Testis (tissue), 5 donors: Measurements from ENCODE around the gene OR2G2. TPM values are rescaled to one million over a fixed set of nuclear protein-coding genes. Genes with fewer than 3 reads are reported as not detected.

ENCODE experiments used
- DNase-seq: peaks from one replicate; pipeline ENCODE4 v3.0.0-alpha.2; 2019
- H3K27ac ChIP-seq, 2 donors: fragments of 200-600 bp; sonication (generic); one replicate each; pipeline ENCODE4 v1.5.1; 2019
- H3K27me3 ChIP-seq: fragments of 200-600 bp; sonication (generic); one replicate; pipeline ENCODE4 v1.5.1; 2019
- H3K36me3 ChIP-seq: fragments of 200-600 bp; sonication (generic); one replicate; pipeline ENCODE4 v1.5.1; 2017; ENCODE audit warnings: low read depth; ENCODE audit errors: missing control alignments
- H3K4me1 ChIP-seq: fragments of 200-600 bp; sonication (generic); one replicate; pipeline ENCODE4 v1.5.1; 2019
- H3K4me3 ChIP-seq, 2 donors: fragments of 200-600 bp; sonication (generic); one replicate each; pipeline ENCODE4 v1.5.1; 2017 to 2019
- H3K9me3 ChIP-seq: fragments of 200-600 bp; sonication (generic); one replicate; pipeline ENCODE4 v1.5.1; 2017
- POLR2A ChIP-seq: fragments of 450-650 bp; IDR thresholded peaks from one replicate; pipeline ENCODE4 v1.6.1; 2017; ENCODE audit warnings: antibody characterized with exemption, mild to moderate bottlenecking, moderate library complexity
- WGBS, 2 donors: methylation state at CpG; one replicate each; pipeline ENCODE4 v1.1.5; 2018; 5-methylcytosine and 5-hydroxymethylcytosine counted together
- intact Hi-C: fragments of 100-400 bp; cut with DNase I; formaldehyde crosslinking; loops from one replicate; pipeline ENCODE4 v1.15.1; 2023; ENCODE audit warnings: low total_unique reads
- long read RNA-seq, 2 donors: transcript quantifications; one replicate each; lab custom pipeline, GENCODE V29; 2026
- polyA plus RNA-seq: library from polyadenylated mRNA; stranded (reverse); fragments of 350-450 nt; fragmentation: Illumina TruSeq; extraction: RNeasy Lipid Tissue Mini Kit (QIAGEN cat#74804); gene quantifications from one replicate; pipeline ENCODE4 v1.2.3, GENCODE V29; 2014; ENCODE audit warnings: low read depth, low replicate concordance; ENCODE audit not compliant: insufficient read depth
- total RNA-seq, 2 donors: library from RNA; depleted of rRNA; stranded (reverse); fragments of >200 nt; gene quantifications; one replicate each; pipeline ENCODE4 v1.2.3, GENCODE V29; 2016
- TF ChIP-seq, protein P1 (sequence below), 3 experiments: fragments of 450-650 bp in 2 of 3; fragments of 200-600 bp in 1 of 3; sonication (generic) in 1 of 3; IDR thresholded peaks; one replicate each; pipeline ENCODE4 v1.5.1; 2016 to 2019; ENCODE audit warnings: antibody characterized with exemption in 3 of 3, mild to moderate bottlenecking in 2 of 3, moderate library complexity in 1 of 3

Gene OR2G2, protein sequence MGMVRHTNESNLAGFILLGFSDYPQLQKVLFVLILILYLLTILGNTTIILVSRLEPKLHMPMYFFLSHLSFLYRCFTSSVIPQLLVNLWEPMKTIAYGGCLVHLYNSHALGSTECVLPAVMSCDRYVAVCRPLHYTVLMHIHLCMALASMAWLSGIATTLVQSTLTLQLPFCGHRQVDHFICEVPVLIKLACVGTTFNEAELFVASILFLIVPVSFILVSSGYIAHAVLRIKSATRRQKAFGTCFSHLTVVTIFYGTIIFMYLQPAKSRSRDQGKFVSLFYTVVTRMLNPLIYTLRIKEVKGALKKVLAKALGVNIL
- under 1 TPM in 1 of 2 donors, not detected in 1; 0.39 TPM for total RNA-seq
- polyA plus RNA-seq = not detected
- long read RNA-seq, donor 1 = 0 reads
- long read RNA-seq, donor 2 = 0 reads

DNA sequence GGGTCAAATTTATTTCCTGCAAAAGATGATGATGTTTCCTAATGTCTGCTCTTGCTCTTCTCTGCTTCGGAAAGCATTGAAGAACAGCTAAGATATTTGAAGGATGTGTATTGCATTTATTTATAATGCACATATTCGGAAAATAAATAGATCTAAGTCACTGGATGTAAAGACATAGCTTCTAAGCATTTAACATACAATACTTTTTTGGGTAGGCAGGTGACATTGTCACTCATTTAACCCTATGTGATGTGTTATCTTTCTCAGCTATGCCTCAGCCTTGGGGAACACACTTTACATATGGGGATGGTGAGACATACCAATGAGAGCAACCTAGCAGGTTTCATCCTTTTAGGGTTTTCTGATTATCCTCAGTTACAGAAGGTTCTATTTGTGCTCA is at the start of gene OR2G2:
Gene OR2G2 (plus strand): TSS at position 301 of the 400 bp plus-strand sequence. CDS start 0 bp downstream, at position 301.
- WGBS, 2 donors = 69 to 88% methylated on average over 2 of the region's 2 CpGs
- no peaks in the 10 kb centered on the region for H3K4me1 ChIP-seq
- no peak for DNase-seq
- intact Hi-C loops = no loop called here
- TF ChIP-seq POLR2A = no peak
- TF ChIP-seq, protein P1, sequence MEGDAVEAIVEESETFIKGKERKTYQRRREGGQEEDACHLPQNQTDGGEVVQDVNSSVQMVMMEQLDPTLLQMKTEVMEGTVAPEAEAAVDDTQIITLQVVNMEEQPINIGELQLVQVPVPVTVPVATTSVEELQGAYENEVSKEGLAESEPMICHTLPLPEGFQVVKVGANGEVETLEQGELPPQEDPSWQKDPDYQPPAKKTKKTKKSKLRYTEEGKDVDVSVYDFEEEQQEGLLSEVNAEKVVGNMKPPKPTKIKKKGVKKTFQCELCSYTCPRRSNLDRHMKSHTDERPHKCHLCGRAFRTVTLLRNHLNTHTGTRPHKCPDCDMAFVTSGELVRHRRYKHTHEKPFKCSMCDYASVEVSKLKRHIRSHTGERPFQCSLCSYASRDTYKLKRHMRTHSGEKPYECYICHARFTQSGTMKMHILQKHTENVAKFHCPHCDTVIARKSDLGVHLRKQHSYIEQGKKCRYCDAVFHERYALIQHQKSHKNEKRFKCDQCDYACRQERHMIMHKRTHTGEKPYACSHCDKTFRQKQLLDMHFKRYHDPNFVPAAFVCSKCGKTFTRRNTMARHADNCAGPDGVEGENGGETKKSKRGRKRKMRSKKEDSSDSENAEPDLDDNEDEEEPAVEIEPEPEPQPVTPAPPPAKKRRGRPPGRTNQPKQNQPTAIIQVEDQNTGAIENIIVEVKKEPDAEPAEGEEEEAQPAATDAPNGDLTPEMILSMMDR (IDR thresholded peaks at IDR 0.05) = no peak
- H3K36me3 ChIP-seq = no peaks in the 10 kb centered on the region
- no peak within 1 kb of the TSS for H3K4me3 ChIP-seq
- no peaks in the 10 kb centered on the region for H3K9me3 ChIP-seq
- no peak within 1 kb of the TSS for H3K27ac ChIP-seq
- no peaks in the 10 kb centered on the region for H3K27me3 ChIP-seq

DNA sequence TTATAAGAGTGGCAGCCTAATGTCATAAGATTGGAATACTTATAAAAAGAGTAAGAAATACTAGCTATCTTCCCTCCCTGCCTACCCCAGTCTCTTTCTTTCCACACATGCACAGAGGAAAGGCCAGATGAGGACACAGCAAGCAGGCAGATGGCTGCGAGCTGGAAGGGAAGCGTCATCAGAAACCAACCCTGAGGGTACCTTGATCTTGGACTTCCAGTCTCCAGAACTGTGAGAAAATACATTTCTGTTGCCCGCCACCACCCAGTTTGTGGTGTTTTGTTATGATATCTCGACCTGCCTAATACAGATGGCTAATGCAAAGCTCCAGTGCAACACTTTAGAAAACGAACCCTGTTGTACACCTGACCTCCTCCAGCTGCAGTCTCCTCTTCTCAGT is 49.6 kb upstream of the OR2G2 start:
- no peak for DNase-seq
- no peak overlapping the region for H3K27ac ChIP-seq
- H3K36me3 ChIP-seq = no peaks in the 10 kb centered on the region
- intact Hi-C loops = no loop called here
- no peaks in the 10 kb centered on the region for H3K27me3 ChIP-seq
- no peaks in the 10 kb centered on the region for H3K4me1 ChIP-seq
- no peak for TF ChIP-seq POLR2A
- TF ChIP-seq, protein P1 (IDR thresholded peaks at IDR 0.05) = no peak
- H3K9me3 ChIP-seq = no peaks in the 10 kb centered on the region
- no peak overlapping the region for H3K4me3 ChIP-seq
- WGBS, 2 donors = 89 to 91% methylated on average over 5 of the region's 5 CpGs

DNA sequence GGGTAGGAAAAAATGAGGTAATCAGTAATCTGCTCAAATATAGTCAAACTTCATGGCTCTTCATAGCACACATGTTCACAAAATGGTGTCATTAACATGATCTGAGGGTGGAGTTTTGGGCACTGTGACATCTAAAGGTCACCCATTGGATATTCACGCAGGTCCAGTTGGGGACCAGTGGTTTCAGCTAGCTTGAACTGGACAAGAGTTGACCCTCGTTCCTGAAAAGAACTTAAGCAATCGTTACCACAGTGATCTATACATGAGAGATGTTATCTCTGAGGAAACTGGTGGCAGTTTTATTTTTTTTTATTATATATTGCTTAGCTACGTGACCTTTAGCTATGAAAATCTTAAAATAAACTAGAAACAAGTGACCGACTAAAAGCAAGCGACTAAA is 48.9 kb upstream of the OR2G2 start:
- no peak for DNase-seq
- H3K9me3 ChIP-seq = no peaks in the 10 kb centered on the region
- H3K4me3 ChIP-seq = no peak overlapping the region
- H3K27me3 ChIP-seq = no peaks in the 10 kb centered on the region
- H3K27ac ChIP-seq = no peak overlapping the region
- TF ChIP-seq POLR2A = no peak
- TF ChIP-seq, protein P1 (IDR thresholded peaks at IDR 0.05) = no peak
- intact Hi-C loops = no loop called here
- no peaks in the 10 kb centered on the region for H3K4me1 ChIP-seq
- 82 to 83% methylated on average over 6 of the region's 6 CpGs for WGBS, 2 donors
- H3K36me3 ChIP-seq = no peaks in the 10 kb centered on the region

DNA sequence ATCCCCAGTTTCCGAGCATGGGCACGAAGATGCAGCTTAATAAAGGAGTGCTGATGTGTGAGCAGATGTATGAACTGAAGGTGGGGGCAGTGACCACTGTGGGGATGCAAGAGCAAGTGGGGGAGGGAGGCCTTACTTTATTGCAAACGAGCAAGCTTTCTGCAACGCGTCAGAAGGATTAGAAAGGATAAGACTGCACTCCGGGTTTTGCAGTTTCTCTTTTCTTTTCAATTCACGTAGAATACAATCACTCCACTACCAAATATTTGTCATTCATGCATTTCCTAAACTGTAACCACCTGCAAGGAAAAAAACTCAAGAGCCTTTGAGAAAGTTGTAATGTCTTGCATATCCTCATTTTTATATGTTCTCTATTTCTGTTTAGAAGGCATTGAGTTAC is 47.6 kb upstream of the OR2G2 start:
- H3K27me3 ChIP-seq = no peaks in the 10 kb centered on the region
- no peaks in the 10 kb centered on the region for H3K9me3 ChIP-seq
- TF ChIP-seq POLR2A = no peak
- TF ChIP-seq, protein P1 (IDR thresholded peaks at IDR 0.05) = no peak
- H3K4me3 ChIP-seq = no peak overlapping the region
- H3K36me3 ChIP-seq = no peaks in the 10 kb centered on the region
- intact Hi-C loops = no loop called here
- 28 to 44% methylated on average over 7 of the region's 7 CpGs for WGBS, 2 donors
- H3K4me1 ChIP-seq = no peaks in the 10 kb centered on the region
- H3K27ac ChIP-seq = no peak overlapping the region
- no peak for DNase-seq

DNA sequence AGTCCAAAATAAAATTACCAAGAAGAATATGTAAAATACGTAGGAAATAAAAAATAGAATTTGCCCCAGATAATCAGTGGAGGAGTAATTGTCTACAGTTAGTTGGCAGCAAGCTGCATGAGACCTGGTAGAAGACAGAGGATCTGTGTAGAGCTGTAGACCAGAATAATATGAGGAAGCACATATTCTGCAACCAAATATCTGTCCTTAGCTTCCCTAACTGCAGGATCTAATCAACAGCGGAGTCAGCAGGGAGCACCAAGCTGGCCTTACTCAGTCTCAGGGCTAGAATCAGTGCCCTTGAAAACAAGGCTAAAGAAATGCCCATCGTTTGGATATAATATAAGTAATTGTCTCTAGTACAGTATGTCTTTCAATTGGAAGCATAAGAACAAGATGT is 45.3 kb upstream of the OR2G2 start:
- H3K4me1 ChIP-seq = no peaks in the 10 kb centered on the region
- H3K27me3 ChIP-seq = no peaks in the 10 kb centered on the region
- TF ChIP-seq POLR2A = no peak
- TF ChIP-seq, protein P1 (IDR thresholded peaks at IDR 0.05) = no peak
- H3K4me3 ChIP-seq = no peak overlapping the region
- no peak overlapping the region for H3K27ac ChIP-seq
- H3K9me3 ChIP-seq = no peaks in the 10 kb centered on the region
- DNase-seq = no peak
- no peaks in the 10 kb centered on the region for H3K36me3 ChIP-seq
- intact Hi-C loops = no loop called here
- WGBS, 2 donors = 51 to 58% methylated on average over 3 of the region's 3 CpGs
